Measurements from ENCODE around the gene C2orf42. TPM values are rescaled to one million over a fixed set of nuclear protein-coding genes. Genes with fewer than 3 reads are reported as not detected.
"Not testable (repeated sequence)": the region's sequence is repeated elsewhere in the genome, so short reads cannot be mapped to it uniquely, and the experiment has no call there.

The C2orf42 gene
- total RNA-seq, 1 donor from 2014 or later: 8.1 TPM

DNA sequence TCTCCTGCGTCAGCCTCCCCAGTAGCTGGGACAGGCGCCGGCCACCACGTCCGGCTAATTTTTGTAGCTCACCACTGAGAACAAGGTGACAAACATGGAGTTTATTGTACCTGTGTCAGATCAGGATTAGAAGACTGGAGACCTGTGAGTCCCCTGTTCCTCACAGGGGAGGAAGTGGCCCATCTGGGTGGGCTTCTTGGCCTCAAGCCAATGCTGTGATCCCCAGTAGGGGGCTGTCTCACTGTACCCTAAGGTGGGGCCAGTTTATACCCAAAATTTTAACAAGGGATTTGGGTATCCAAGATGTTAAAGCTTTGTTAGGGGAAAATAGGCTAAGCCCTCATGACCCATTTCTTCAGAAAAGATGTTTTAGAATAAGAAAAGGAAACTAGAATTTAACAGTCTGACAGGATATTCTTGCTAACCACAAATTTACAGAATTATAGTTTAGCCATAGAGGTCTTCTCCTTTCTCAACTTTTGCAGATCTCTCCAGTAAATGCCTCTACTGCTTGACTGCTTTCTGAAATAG, 87.2 kb downstream of the C2orf42 start:
- DNase-seq (ENCODE audit: low read depth): no peak
- TF ChIP-seq, protein P1, sequence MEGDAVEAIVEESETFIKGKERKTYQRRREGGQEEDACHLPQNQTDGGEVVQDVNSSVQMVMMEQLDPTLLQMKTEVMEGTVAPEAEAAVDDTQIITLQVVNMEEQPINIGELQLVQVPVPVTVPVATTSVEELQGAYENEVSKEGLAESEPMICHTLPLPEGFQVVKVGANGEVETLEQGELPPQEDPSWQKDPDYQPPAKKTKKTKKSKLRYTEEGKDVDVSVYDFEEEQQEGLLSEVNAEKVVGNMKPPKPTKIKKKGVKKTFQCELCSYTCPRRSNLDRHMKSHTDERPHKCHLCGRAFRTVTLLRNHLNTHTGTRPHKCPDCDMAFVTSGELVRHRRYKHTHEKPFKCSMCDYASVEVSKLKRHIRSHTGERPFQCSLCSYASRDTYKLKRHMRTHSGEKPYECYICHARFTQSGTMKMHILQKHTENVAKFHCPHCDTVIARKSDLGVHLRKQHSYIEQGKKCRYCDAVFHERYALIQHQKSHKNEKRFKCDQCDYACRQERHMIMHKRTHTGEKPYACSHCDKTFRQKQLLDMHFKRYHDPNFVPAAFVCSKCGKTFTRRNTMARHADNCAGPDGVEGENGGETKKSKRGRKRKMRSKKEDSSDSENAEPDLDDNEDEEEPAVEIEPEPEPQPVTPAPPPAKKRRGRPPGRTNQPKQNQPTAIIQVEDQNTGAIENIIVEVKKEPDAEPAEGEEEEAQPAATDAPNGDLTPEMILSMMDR (conservative IDR thresholded peaks at IDR 0.05; ENCODE audit: low read depth, low read length): no peak

DNA sequence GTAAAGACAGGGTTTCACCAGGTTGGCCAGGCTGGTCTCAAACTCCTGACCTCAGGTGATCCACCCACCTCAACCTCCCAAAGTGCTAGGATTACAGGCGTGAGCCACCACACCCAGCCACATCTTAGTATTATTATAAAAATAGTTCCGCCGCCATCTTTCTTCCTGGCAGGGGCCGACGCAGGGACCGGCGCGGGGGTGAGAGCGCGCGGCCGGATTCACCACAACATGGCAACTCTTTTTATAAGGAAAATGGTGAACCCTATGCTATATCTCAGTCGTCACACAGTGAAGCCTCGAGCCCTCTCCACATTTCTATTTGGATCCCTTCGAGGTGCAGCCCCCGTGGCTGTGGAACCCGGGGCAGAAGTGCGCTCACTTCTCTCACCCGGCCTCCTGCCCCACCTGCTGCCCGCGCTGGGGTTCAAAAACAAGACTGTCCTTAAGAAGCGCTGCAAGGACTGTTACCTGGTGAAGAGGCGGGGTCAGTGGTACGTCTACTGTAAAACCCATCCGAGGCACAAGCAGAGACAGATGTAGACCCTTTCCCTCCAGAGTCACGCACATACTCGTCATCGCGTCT, 88.4 kb downstream of the C2orf42 start:
- not testable (repeated sequence) for H3K4me3 ChIP-seq (ENCODE audit: low read depth, low read length); DNase-seq (ENCODE audit: low read depth)

More for the DNA sequence above, 87.2 kb downstream of the C2orf42 start:
- H3K4me3 ChIP-seq (ENCODE audit: low read depth, low read length): peak overlapping the region; percentile 24

GRCh38 chr2:70101686-70102085, 89.1 kb downstream of the C2orf42 start:
- not testable (repeated sequence) for H3K4me3 ChIP-seq (ENCODE audit: low read depth, low read length); DNase-seq (ENCODE audit: low read depth)

GRCh38 chr2:70101174-70101573, 89.6 kb downstream of the C2orf42 start:
- TF ChIP-seq, protein P1 (conservative IDR thresholded peaks at IDR 0.05; ENCODE audit: low read depth, low read length): no peak
- no peak overlapping the region for H3K4me3 ChIP-seq (ENCODE audit: low read depth, low read length)
- DNase-seq (ENCODE audit: low read depth): no peak

Other genes with a start within 250 kb of the C2orf42 start
- 0.14 and 0.69 TPM in 2 replicates for gene ASPRV1, start 229.4 kb downstream of the C2orf42 start, total RNA-seq
- gene PCBP1, start 103.5 kb downstream of the C2orf42 start, total RNA-seq: 73.6 and 100 TPM in 2 replicates
- 41.4 and 58.0 TPM in 2 replicates for gene TIA1, start 57.6 kb upstream of the C2orf42 start, total RNA-seq
- gene PCYOX1, start 67.1 kb upstream of the C2orf42 start, total RNA-seq: 22.0 and 26.1 TPM in 2 replicates
- gene SNRPG, start 102.7 kb upstream of the C2orf42 start, total RNA-seq: 317 and 331 TPM in 2 replicates
- gene FAM136A, start 111.0 kb upstream of the C2orf42 start, total RNA-seq: 55.7 and 90.1 TPM in 2 replicates

All from epithelial cell of proximal tubule (primary cell).